ENCODE measurements around the gene PTS. TPM values are rescaled to one million over a fixed set of nuclear protein-coding genes. Genes with fewer than 3 reads are reported as not detected.

Gene PTS
- total and polyA plus RNA-seq, 9 of the 15 experiments (the other 6 are each of a cell fraction or from before 2014, with no cell fraction given) = 27.1 to 72.7 (median 41.1) TPM

DNA sequence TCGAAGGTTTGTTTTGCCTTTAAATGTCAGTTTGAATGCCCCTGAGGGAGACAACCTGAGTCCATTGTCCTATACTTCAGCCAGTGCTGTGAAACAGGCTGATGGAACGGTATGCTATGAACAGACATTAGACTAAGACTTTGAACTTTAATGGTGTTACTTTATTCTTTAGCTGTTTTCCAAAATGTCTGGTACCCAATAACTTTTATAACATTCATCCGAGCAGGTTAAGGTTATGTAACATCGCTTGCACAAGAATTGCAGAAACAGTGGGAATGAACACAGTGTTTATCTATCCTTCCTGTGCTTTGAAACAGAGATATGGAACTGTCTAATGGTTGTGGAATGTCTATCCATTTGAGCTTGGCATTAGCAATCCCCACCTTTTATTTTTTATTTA, 12.5 kb upstream of the PTS start:
- WGBS (ENCODE audit: insufficient coverage, low coverage, missing lambda C conversion rate) = 15% methylated on average over 4 of the region's 4 CpGs
- ChIA-PET POLR2A (no interaction called here), CTCF (ENCODE audit: low intra/inter-chr PET ratio) (no interaction called here)
- H3K4me1 ChIP-seq (replicated peaks in 1 of 2; ENCODE audit: control insufficient read depth in 2 of 2, insufficient read depth in 2 of 2, low read length in 2 of 2) = no peaks in the 10 kb centered on the region
- in situ Hi-C loops (cut with MboI) (no loop called here), intact Hi-C loops (cut with micrococcal nuclease) (loop anchor here (1.0 kb wide), 1 partner anchor 8 kb away; no protein-coding TSS in a partner anchor)
- H3K27me3 ChIP-seq (ENCODE audit: control insufficient read depth in 2 of 2, insufficient read depth in 2 of 2, low read length in 2 of 2) = peaks cover 0 to 2% of the 10 kb centered on the region in 2 experiments; a peak in 2 of 5 replicates
- no TSS peak for BruUV-seq (replicated peaks)
- H3K4me2 ChIP-seq (ENCODE audit: insufficient read depth, low read length) = no peak overlapping the region
- H3K4me3 ChIP-seq = no peak overlapping the region
- H3K27ac ChIP-seq (ENCODE audit: extremely low read depth, low read depth, low read length) = no peak overlapping the region
- no peak overlapping the region for H2AFZ ChIP-seq (ENCODE audit: low read depth, low read length)
- no peaks in the 10 kb centered on the region for H3K9me3 ChIP-seq (replicated peaks; ENCODE audit: control insufficient read depth, insufficient read depth, low read depth, low read length)
- ATAC-seq (no peak), DNase-seq (ENCODE audit: extremely low read depth in 1 of 4, low spot score in 3 of 4) (no peak), FAIRE-seq (no peak)
- no peaks in the 10 kb centered on the region for H3K79me2 ChIP-seq (ENCODE audit: control insufficient read depth, insufficient read depth, low read length)
- TF ChIP-seq SMARCA5 (IDR thresholded peaks at IDR 0.05) = no peak
- TF ChIP-seq CEBPB (tag; IDR thresholded peaks at IDR 0.05) = peak; percentile 33; the same call in 1 of the 2 replicates
- H3K9ac ChIP-seq (ENCODE audit: insufficient read depth in 1 of 2, low read depth in 2 of 2, low read length in 2 of 2) = no peak overlapping the region
- H3K36me3 ChIP-seq (ENCODE audit: control insufficient read depth, insufficient read depth, low read length) = no peaks in the 10 kb centered on the region
- H4K20me1 ChIP-seq (replicated peaks; ENCODE audit: control insufficient read depth, insufficient read depth, low read length) = no peaks in the 10 kb centered on the region
- H3K9me1 ChIP-seq (ENCODE audit: control insufficient read depth, insufficient read depth, low read length) = no peaks in the 10 kb centered on the region

DNA sequence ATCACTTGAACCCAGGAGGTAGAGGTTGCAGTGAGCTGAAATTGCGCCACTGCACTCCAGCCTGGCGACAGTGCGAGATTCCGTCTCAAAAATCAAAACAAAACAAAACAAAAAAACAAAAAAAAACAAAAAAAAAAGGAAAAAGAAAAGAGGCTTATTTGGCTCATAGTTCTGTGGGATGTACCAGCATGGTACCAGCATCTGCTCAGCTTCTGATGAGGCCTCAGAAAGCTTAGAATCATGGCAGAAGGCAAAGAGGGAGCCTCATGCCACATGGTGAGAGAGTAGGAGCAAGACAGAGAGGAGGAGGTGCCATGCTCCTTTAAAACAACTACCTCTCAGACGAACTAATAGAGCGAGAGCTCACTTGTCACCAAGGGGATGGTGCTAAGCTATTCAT, 10.6 kb upstream of the PTS start:
- intact Hi-C loops (cut with micrococcal nuclease) = loop anchor here (5.0 kb wide), 1 partner anchor 342 kb away; no protein-coding TSS in a partner anchor
- 0 out of 5 replicates have a peak, but pooled peaks cover 0 to 2% of the 10 kb centered on the region in 2 experiments for H3K27me3 ChIP-seq (ENCODE audit: control insufficient read depth in 2 of 2, insufficient read depth in 2 of 2, low read length in 2 of 2)
- 10% methylated on average over 6 of the region's 6 CpGs for WGBS (ENCODE audit: insufficient coverage, low coverage, missing lambda C conversion rate)
- H3K4me2 ChIP-seq (ENCODE audit: insufficient read depth, low read length) = no peak overlapping the region
- H3K4me3 ChIP-seq = no peak overlapping the region
- ChIA-PET POLR2A (interaction anchor here (0.6 to 1.3 kb wide), 4 partner anchors 8 to 340 kb away, joined by 3 to 6 read pairs (median 3); no protein-coding TSS in a partner anchor), CTCF (ENCODE audit: low intra/inter-chr PET ratio) (no interaction called here)
- no peak overlapping the region for H3K27ac ChIP-seq (ENCODE audit: extremely low read depth, low read depth, low read length)
- DNase-seq (ENCODE audit: extremely low read depth in 1 of 4, low spot score in 3 of 4) = no peak
- no peaks in the 10 kb centered on the region for H4K20me1 ChIP-seq (replicated peaks; ENCODE audit: control insufficient read depth, insufficient read depth, low read length)
- no TSS peak for BruUV-seq (replicated peaks)
- H3K79me2 ChIP-seq (ENCODE audit: control insufficient read depth, insufficient read depth, low read length) = no peaks in the 10 kb centered on the region
- no peak for FAIRE-seq
- no peaks in the 10 kb centered on the region for H3K36me3 ChIP-seq (ENCODE audit: control insufficient read depth, insufficient read depth, low read length)
- no peak overlapping the region for H2AFZ ChIP-seq (ENCODE audit: low read depth, low read length)
- no peak for ATAC-seq
- no peaks in the 10 kb centered on the region for H3K4me1 ChIP-seq (replicated peaks in 1 of 2; ENCODE audit: control insufficient read depth in 2 of 2, insufficient read depth in 2 of 2, low read length in 2 of 2)
- H3K9me1 ChIP-seq (ENCODE audit: control insufficient read depth, insufficient read depth, low read length) = no peaks in the 10 kb centered on the region
- H3K9ac ChIP-seq (ENCODE audit: insufficient read depth in 1 of 2, low read depth in 2 of 2, low read length in 2 of 2) = no peak overlapping the region
- H3K9me3 ChIP-seq (replicated peaks; ENCODE audit: control insufficient read depth, insufficient read depth, low read depth, low read length) = no peaks in the 10 kb centered on the region
- in situ Hi-C loops (cut with MboI) = no loop called here
- no peak for TF ChIP-seq BCOR (IDR thresholded peaks at IDR 0.05)
- TF ChIP-seq, protein P1, sequence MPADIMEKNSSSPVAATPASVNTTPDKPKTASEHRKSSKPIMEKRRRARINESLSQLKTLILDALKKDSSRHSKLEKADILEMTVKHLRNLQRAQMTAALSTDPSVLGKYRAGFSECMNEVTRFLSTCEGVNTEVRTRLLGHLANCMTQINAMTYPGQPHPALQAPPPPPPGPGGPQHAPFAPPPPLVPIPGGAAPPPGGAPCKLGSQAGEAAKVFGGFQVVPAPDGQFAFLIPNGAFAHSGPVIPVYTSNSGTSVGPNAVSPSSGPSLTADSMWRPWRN (IDR thresholded peaks at IDR 0.05; ENCODE audit: low read depth) = no peak
- TF ChIP-seq SIX5 (IDR thresholded peaks at IDR 0.05; ENCODE audit: borderline replicate concordance in 1 of 2, insufficient read depth in 1 of 2, low read depth in 1 of 2, low read length in 2 of 2) = no peak
- no peak for TF ChIP-seq NR2C1 (IDR thresholded peaks at IDR 0.05)
- TF ChIP-seq NR2C1 (tag; IDR thresholded peaks at IDR 0.05) = no peak
- TF ChIP-seq, protein P2, sequence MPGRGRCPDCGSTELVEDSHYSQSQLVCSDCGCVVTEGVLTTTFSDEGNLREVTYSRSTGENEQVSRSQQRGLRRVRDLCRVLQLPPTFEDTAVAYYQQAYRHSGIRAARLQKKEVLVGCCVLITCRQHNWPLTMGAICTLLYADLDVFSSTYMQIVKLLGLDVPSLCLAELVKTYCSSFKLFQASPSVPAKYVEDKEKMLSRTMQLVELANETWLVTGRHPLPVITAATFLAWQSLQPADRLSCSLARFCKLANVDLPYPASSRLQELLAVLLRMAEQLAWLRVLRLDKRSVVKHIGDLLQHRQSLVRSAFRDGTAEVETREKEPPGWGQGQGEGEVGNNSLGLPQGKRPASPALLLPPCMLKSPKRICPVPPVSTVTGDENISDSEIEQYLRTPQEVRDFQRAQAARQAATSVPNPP (IDR thresholded peaks at IDR 0.05; ENCODE audit: borderline replicate concordance, insufficient read depth, insufficient read length) = no peak
- no peak for TF ChIP-seq ZNF717 (CRISPR knock-in tag; IDR thresholded peaks at IDR 0.05)
- no peak for TF ChIP-seq RAD51 (IDR thresholded peaks at IDR 0.05; ENCODE audit: borderline replicate concordance, low read depth)
- no peak for TF ChIP-seq NR2C2 (CRISPR knock-in tag; IDR thresholded peaks at IDR 0.05)
- TF ChIP-seq NR2C2 (tag; IDR thresholded peaks at IDR 0.05) = no peak
- no peak for TF ChIP-seq PTTG1 (tag; IDR thresholded peaks at IDR 0.05; ENCODE audit: low read depth)
- no peak for TF ChIP-seq EWSR1 (IDR thresholded peaks at IDR 0.05; ENCODE audit: borderline replicate concordance, low read depth, partially characterized antibody)
- TF ChIP-seq ZFPM2 (CRISPR knock-in tag; IDR thresholded peaks at IDR 0.05) = no peak
- TF ChIP-seq ZNF133 (CRISPR knock-in tag; IDR thresholded peaks at IDR 0.05) = no peak
- no peak for TF ChIP-seq ZNF699 (CRISPR knock-in tag; IDR thresholded peaks at IDR 0.05; ENCODE audit: insufficient replicate concordance)

Measured in K562 (cell line).